Left kidney (tissue), 2 donors: ENCODE measurements around the gene GTPBP6. TPM values are rescaled to one million over a fixed set of nuclear protein-coding genes. Genes with fewer than 3 reads are reported as not detected.
"Not testable (repeated sequence)": the region's sequence is repeated elsewhere in the genome, so short reads cannot be mapped to it uniquely, and the experiment has no call there.

ENCODE experiments used
- DNase-seq: peaks from one replicate; pipeline ENCODE4 v3.0.0-alpha.2; 2013
- polyA plus RNA-seq: library from polyadenylated mRNA; unstranded; fragments of 120-200 nt; gene quantifications from one replicate; pipeline ENCODE4 v1.2.1, GENCODE V29; 2013; ENCODE audit not compliant: insufficient read length

The GTPBP6 gene
- polyA plus RNA-seq, 1 donor: 40.7 TPM

GRCh38 chrX:320126-320783 is 1.7 kb upstream of the GTPBP6 start:
- no peak for DNase-seq

- DNase-seq: no peak
These were observed 1.1 kb upstream of the GTPBP6 start for GRCh38 chrX:319579-320125.

- peak; percentile 97 for DNase-seq
These were observed 393 bp downstream of the GTPBP6 start for GRCh38 chrX:318068-318738.

DNA sequence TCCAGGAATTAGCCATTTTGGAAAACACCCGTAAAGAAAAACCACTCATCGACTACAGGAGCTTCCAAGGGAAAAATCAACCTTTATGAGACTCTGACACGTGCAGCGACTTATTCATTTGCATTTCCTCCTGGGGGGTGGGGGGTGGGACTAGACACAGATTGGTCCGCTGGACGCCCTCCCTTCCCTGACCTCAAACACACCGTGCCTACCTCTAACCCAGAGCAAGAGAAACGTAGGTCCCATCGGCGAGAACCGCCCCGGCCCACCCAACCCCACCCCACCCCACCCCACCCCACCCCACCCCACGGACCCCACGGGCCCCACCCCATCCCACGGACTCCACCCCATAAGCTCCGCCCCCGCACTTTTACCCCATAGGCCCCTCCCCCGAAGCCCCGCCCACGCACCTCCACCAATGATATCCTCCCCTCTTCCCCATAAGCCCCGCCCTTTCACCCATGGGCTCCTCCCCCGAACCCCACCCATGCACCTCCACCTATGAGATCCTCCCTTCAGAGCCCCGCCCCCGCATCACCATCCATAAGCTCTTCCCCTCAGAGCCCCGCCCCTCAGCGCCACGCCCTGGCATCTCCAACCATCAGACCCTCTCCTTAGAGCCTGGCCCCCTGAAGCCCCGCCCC is 1.1 kb downstream of the GTPBP6 start:
- no peak for DNase-seq

- DNase-seq: no peak
These were observed 2.0 kb downstream of the GTPBP6 start for GRCh38 chrX:316351-317325.

DNA sequence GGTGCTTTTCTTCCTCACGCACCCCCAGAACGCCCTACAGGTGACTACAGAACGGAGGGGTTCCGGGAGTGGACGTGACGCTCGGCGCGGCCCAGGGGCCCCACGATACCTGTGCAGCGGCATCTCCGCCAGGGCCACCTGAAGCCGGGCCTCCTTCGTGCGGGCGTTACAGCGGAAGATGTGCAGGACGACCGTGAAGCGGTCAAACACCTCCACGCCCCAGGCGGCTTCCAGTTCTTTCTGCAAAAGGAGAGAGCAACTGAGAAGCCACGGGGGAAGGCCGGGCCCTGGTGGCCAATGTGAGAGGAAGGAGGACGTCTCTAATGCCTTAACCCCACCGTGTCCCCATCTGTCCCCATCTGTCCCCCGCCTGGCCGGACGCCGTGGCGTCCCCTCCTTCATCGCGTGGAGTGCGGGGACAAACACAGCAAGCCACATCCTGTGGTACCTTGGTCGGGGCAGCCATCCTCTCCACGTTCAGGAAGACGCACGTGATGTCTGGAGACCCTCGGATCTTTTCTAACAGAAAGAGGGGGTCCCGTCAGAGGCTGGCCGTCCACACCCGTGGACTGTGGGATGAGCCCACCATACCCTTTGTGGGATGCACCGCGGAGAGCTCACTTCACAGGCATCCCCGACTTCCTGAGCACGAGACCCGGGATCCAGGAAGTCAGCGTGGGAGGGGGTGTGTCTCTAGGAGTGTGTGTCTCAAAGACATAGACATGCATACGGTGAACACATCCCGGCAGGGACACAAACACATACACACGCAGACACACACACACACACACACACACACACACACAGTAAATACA is 3.6 kb downstream of the GTPBP6 start:
- DNase-seq: no peak

DNA sequence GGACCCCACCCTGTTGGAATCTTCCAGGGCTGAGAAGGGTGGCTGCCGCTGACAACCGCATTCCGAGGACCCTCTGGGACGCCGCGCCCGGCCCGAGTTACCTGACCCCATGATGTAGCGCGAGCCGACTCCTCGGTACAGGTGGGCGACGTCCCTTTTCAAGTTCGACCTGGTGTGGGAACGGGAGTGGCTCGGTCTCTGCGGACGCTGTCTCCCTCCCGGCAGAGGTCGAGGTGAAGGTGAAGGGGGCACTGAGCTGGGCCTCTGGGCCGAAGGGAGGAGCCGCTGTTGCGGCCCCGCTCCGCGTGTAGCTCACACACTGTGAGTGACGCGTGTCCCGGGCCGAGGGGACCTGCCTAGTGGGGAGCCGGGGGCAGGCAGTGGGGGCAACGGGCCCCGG is 4.5 kb downstream of the GTPBP6 start:
- DNase-seq: no peak

GRCh38 chrX:313546-313945 is 5.0 kb downstream of the GTPBP6 start:
- no peak for DNase-seq

DNA sequence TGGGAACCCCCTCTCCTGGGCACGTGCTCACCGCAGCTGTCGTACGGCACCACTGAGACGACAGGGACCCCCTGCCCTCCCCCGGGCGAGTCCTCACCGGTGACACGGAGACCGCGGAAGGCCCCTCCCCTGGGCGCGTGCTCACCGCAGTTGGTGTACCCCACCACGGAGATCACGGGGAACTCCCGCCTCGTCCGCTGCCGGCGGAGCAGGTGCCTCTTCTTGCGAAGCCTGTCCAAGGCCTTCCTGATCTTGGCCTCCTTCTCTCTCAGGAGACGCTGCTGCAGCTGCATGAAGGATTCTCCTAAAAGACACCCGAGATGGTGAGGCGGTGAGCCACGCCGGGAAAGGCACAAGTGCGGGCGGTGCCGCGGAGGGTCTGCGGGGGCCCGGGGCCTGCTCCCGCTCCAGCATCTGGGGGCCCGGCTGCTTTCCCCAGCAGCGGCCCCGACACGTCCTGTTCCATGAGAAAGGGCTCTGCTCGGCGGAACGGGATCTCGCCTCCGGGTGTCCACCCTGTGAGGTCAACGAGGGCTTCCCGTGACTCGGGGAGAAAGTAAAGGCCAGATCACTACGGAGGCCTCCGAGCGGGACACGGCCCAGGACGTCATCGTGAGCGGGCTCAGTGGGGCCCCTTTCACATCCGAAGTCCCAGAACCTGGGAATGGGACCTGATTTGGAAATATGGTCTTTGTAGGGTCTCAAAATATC is 5.8 kb downstream of the GTPBP6 start:
- no peak for DNase-seq

- DNase-seq: no peak
These were observed 7.2 kb downstream of the GTPBP6 start for GRCh38 chrX:311156-312129.

DNA sequence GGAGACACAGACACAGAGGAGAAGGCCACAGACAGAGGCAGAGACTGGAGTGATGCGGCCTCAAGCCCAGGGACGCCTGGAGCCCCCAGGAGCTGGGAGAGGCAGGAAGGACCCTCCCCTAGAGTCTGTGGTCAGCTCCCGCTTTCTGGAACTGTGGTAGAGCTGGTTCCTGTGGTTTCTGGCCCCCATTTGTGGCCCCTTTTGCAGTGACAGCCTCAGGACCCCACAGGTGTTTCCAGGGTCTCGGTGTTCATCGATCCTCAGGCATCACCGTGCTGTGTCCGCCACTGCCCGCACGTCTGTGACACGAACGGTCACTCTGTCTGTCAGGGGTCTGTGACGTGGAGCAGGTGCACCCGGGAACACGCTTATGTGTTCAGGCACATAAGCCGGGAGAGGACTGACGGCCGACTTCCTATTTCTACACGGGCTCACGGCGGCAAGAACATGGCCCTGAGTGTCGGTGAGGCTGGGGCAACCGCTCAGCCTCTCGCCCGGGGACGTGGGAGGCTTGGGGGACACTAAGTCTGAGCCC is 7.9 kb downstream of the GTPBP6 start:
- no peak for DNase-seq

DNA sequence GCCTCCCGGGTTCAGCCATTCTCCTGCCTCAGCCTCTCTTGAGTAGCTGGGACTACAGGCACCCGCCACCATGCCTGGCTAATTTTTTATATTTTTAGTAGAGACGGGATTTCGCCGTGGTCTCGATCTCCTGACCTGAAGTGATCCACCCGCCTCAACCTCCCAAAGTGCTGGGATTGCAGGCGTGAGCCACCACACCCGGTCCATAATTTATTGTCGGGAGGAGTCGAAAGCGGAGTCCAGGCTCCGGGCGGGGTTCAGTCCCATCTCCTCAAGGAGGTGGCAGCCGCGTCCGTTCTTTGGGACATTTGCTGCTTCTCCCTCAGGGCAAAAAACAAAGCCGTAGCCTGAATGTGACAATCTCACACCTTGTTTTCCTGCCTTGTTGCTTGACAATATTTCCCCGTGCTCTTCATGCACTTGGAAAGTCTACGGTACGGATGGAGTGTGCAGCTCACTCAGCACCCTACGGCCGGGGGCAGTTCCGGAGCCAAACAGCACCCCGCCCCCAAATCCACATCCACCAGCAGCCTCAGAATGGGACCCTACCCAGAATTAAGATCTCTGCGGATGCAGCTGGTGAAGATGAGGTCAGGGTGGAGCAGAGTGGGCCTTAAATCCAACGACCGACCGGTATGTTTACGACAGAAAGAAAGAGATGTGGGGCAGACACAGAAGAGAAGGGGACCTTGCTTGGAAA is 9.6 kb downstream of the GTPBP6 start:
- DNase-seq: no peak

DNA sequence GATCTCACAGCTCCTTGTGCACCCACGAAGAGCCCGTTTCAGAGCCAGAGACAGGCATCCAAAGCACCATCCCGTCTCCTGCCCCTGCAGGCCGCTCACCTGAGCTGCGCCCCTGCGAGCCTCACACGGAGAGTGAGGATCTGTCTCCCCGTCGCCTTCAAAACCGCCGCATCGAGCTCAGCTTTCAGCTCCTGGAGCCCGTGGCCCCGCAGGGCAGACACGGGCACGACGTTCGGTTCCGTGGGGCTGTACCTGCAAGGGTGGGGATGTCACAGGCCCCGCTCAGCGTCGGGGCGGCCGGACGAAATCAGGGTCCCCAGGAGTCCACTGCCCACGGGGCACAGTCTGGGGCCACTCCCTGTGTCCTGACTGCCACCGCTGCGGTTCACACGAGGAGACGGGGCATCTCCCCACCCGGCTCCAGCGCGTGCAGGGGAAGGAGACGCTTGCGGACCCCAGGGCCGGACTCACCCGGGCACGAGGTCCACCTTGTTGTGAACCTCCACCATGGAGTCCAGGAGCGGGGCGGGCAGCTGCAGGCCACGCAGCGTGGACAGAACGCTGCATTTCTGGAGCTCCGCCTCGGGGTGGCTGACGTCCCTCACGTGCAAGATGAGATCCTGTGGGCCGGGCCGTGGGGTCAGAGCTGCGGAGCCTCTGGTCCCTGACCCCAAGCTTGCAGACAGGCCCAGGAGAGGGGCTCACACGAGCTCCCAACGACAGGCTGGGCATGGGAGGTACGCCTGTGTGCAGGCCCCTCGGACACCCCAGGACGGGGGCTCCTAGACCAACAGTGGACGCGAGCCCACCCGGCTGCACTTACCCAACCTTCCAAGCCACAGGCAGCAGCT is 11.1 kb downstream of the GTPBP6 start:
- DNase-seq: no peak

- DNase-seq: not testable (repeated sequence)
These were observed 11.9 kb downstream of the GTPBP6 start for GRCh38 chrX:306614-307251.

GRCh38 chrX:305781-306613 is 12.6 kb downstream of the GTPBP6 start:
- not testable (repeated sequence) for DNase-seq

- no peak for DNase-seq
These were observed 15.6 kb downstream of the GTPBP6 start for GRCh38 chrX:302975-303374.
